ENCODE data around the gene ATF6. TPM values are rescaled to one million over a fixed set of nuclear protein-coding genes. Genes with fewer than 3 reads are reported as not detected.

The ATF6 gene
- polyA plus RNA-seq, 2 of the 4 experiments (the other 2 are of a cell fraction): 8.6 to 28.0 TPM

DNA sequence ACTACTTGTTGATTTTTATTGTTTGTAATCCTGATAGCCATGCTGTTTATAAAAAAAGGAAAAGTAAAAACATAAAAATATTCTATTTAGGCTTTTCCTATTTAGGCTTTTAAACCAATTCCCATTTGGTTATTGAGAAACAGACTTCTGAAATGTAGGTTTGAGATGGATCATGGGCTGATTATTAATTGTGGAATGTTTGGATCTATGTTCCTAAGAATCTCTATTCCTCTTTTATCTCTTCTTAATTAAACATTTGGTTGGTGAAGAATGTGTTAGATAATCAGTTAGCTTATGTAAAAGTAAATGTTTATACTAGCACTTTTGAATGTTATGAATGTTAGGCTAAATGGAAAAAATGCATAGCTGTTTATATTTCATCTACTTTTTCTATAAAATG is 97.4 kb downstream of the ATF6 start (continued):
- TF ChIP-seq ATOH8 (CRISPR knock-in tag; IDR thresholded peaks at IDR 0.05; ENCODE audit: low read depth) (no peak), ZC3H11A (IDR thresholded peaks at IDR 0.05) (no peak), NPAS2 (CRISPR knock-in tag; IDR thresholded peaks at IDR 0.05; ENCODE audit: borderline replicate concordance) (no peak)
- TF ChIP-seq, protein P1, sequence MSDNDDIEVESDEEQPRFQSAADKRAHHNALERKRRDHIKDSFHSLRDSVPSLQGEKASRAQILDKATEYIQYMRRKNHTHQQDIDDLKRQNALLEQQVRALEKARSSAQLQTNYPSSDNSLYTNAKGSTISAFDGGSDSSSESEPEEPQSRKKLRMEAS (IDR thresholded peaks at IDR 0.05): no peak

DNA sequence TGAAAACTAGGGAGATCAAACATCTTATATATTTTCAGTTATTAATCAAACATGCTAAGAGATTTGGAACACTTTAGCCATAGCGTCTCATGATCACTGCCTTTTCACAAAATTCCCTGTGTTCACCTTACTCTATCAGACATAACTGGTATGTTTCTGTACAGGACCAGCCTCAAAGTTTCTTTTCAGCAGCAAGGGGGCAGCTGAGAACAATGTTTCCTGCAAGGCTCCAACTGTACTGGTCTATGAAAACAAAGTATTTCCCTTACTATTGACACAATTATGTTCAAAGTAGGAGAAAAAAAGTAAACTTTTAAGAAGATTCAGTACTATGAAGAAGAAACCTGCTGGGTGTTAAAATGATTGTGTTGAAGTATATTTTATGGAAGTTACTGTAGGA is 98.5 kb downstream of the ATF6 start:
- WGBS (ENCODE audit: missing lambda C conversion rate): 90% methylated on average over 1 of the region's 1 CpG
- Histone ChIP-seq H3K4me3 (no peak overlapping the region), H3K4me1 (no peaks in the 10 kb centered on the region), H3K4me2 (no peak overlapping the region), H3K27ac (no peak overlapping the region), H3K9me3 (no peaks in the 10 kb centered on the region)
- TF ChIP-seq NR3C1 (IDR thresholded peaks at IDR 0.05) (no peak), RAD21 (conservative IDR thresholded peaks at IDR 0.05 in 1 of 2, IDR thresholded peaks at IDR 0.05 in 1 of 2) (peak; percentile 28 to 35; a peak in 3 of 5 replicates)
- ATAC-seq: no peak; a peak in 1 of 6 replicates
- peak in 1 of 2 experiments; percentile 13 for DNase-seq (ENCODE audit: low read depth in 1 of 2, low spot score in 1 of 2)
- ChIA-PET POLR2A (no interaction called here), CTCF (interaction anchor here (0.8 to 3.7 kb wide), 4 partner anchors 11 to 173 kb away, joined by 3 to 13 read pairs (median 4); partner anchors contain the start of gene OLFML2B)
- FAIRE-seq: no peak

DNA sequence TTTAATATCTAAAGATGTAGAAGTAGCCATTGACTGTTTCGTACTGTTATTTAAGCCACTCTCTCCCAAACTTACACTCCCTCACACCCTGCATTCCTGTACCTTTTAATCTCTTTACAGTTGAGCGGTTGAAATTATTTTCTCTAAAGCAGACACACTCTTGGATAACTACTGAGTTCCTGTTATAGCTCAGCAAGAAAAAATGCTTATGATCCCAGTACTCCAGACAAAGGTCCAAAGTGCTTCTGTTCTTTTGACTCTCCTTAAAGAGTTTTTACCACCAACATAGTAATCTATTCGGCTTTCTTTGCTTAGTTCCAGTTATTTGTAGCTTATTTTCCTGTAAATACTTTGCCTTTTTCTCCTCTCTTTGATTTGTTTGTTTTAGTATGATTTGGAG is 100.1 kb downstream of the ATF6 start:
- DNase-seq (ENCODE audit: low read depth in 1 of 2, low spot score in 1 of 2) (no peak), ATAC-seq (no peak), FAIRE-seq (no peak)
- no peak for TF ChIP-seq NR3C1 (IDR thresholded peaks at IDR 0.05)
- TF ChIP-seq HEYL (CRISPR knock-in tag; IDR thresholded peaks at IDR 0.05): no peak
- TF ChIP-seq RCOR1 (IDR thresholded peaks at IDR 0.05; ENCODE audit: low read depth, low read length): no peak
- no peak for TF ChIP-seq ELK1 (IDR thresholded peaks at IDR 0.05; ENCODE audit: low read depth, low read length)
- TF ChIP-seq POLR2A (IDR thresholded peaks at IDR 0.05; ENCODE audit: low read length): no peak
- no peak for TF ChIP-seq HOXB13 (CRISPR knock-in tag; IDR thresholded peaks at IDR 0.05; ENCODE audit: low read depth)
- TF ChIP-seq, protein P2, sequence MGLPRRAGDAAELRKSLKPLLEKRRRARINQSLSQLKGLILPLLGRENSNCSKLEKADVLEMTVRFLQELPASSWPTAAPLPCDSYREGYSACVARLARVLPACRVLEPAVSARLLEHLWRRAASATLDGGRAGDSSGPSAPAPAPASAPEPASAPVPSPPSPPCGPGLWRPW (IDR thresholded peaks at IDR 0.05): no peak
- no peak for TF ChIP-seq MYC (IDR thresholded peaks at IDR 0.05; ENCODE audit: borderline replicate concordance, low read length)
- TF ChIP-seq TP53 (CRISPR knock-in tag; IDR thresholded peaks at IDR 0.05): no peak
- TF ChIP-seq ATOH8 (CRISPR knock-in tag; IDR thresholded peaks at IDR 0.05; ENCODE audit: low read depth): no peak
- Histone ChIP-seq H3K4me2 (no peak overlapping the region), H3K27ac (no peak overlapping the region), H3K4me3 (no peak overlapping the region), H3K9me3 (no peaks in the 10 kb centered on the region), H3K4me1 (no peaks in the 10 kb centered on the region)
- ChIA-PET POLR2A (no interaction called here), CTCF (interaction anchor here (0.6 to 3.7 kb wide), 3 partner anchors 23 to 74 kb away, joined by 4 to 13 read pairs (median 4); no protein-coding TSS in a partner anchor)
- 77% methylated on average over 3 of the region's 3 CpGs for WGBS (ENCODE audit: missing lambda C conversion rate)

GRCh38 chr1:161868832-161869231 is 102.7 kb downstream of the ATF6 start:
- Histone ChIP-seq H3K4me1 (no peaks in the 10 kb centered on the region), H3K9me3 (no peaks in the 10 kb centered on the region), H3K4me2 (no peak overlapping the region), H3K27ac (no peak overlapping the region), H3K4me3 (no peak overlapping the region)
- ChIA-PET CTCF (interaction anchor here (0.6 to 1.6 kb wide), 3 partner anchors 9 to 13 kb away, joined by 3 to 4 read pairs (median 4); no protein-coding TSS in a partner anchor), POLR2A (no interaction called here)
- 74% methylated on average over 2 of the region's 2 CpGs for WGBS (ENCODE audit: missing lambda C conversion rate)
- FAIRE-seq (no peak), ATAC-seq (no peak), DNase-seq (ENCODE audit: low read depth in 1 of 2, low spot score in 1 of 2) (no peak)
- TF ChIP-seq NPAS2 (CRISPR knock-in tag; IDR thresholded peaks at IDR 0.05; ENCODE audit: borderline replicate concordance) (no peak), KDM1A (IDR thresholded peaks at IDR 0.05; ENCODE audit: low read depth) (no peak), CHD2 (IDR thresholded peaks at IDR 0.05; ENCODE audit: low read length, partially characterized antibody) (no peak), EHMT2 (IDR thresholded peaks at IDR 0.05; ENCODE audit: low read depth) (no peak), RNF2 (IDR thresholded peaks at IDR 0.05; ENCODE audit: borderline replicate concordance, low read depth) (no peak)
